Kidney (tissue), 14 donors: Measurements from ENCODE around the gene IMPA2. TPM values are rescaled to one million over a fixed set of nuclear protein-coding genes. Genes with fewer than 3 reads are reported as not detected.

ENCODE experiments used
- DNase-seq, 5 donors: peaks; one replicate each; pipeline ENCODE4 v3.0.0-alpha.2; 2013 to 2020
- FAIRE-seq: peaks from 2 replicates; lab custom pipeline; 2012; peaks lifted over from hg19 to GRCh38; lab: Jason Lieb, UNC
- H3K27ac ChIP-seq, 2 donors: one replicate each; pipeline ENCODE4 v1.7.0; 2013; ENCODE audit warnings: low read depth in 2 of 2, low read length in 2 of 2, inconsistent platforms in 1 of 2
- H3K27me3 ChIP-seq: one replicate; pipeline ENCODE4 v1.7.1; 2013; ENCODE audit warnings: low read length, inconsistent platforms; ENCODE audit not compliant: control insufficient read depth, insufficient read depth
- H3K36me3 ChIP-seq, 3 donors: one replicate each; pipeline versions ENCODE4 v1.7.0 to v1.7.1; 2013; ENCODE audit warnings: low read length in 3 of 3, control low read depth in 1 of 3, inconsistent platforms in 1 of 3; ENCODE audit not compliant: insufficient read depth in 3 of 3, control insufficient read depth in 2 of 3
- H3K4me1 ChIP-seq, 3 donors: one replicate each; pipeline versions ENCODE4 v1.7.0 to v1.7.1; 2013; ENCODE audit warnings: low read length in 3 of 3, inconsistent platforms in 1 of 3, low read depth in 1 of 3; ENCODE audit not compliant: control insufficient read depth in 2 of 3, insufficient read depth in 2 of 3
- H3K4me3 ChIP-seq, 3 donors: one replicate each; pipeline versions ENCODE4 v1.7.0 to v1.8.1; 2013; ENCODE audit warnings: low read length in 3 of 3, control low read depth in 1 of 3, inconsistent platforms in 1 of 3
- H3K9ac ChIP-seq, 3 donors: one replicate each; pipeline versions ENCODE4 v1.7.0 to v1.7.1; 2013; ENCODE audit warnings: low read length in 3 of 3, control low read depth in 1 of 3, inconsistent platforms in 1 of 3
- H3K9me3 ChIP-seq, 3 donors: one replicate each; pipeline versions ENCODE4 v1.7.0 to v1.7.1; 2013; ENCODE audit warnings: low read length in 3 of 3, control low read depth in 1 of 3, inconsistent platforms in 1 of 3; ENCODE audit not compliant: control insufficient read depth in 2 of 3, insufficient read depth in 1 of 3
- intact Hi-C: fragments of 100-400 bp; cut with DNase I; formaldehyde crosslinking; loops from one replicate; pipeline ENCODE4 v1.11.1; 2022
- polyA plus RNA-seq: library from polyadenylated mRNA; stranded (reverse); fragments of 350-450 nt; fragmentation: Illumina TruSeq; extraction: RNeasy Lipid Tissue Mini Kit (QIAGEN cat#74804); gene quantifications from one replicate; pipeline ENCODE4 v1.2.3, GENCODE V29; 2014; ENCODE audit warnings: low read depth, low replicate concordance; ENCODE audit not compliant: insufficient read depth
- total RNA-seq: library from RNA; stranded (reverse); fragmentation: NEBNext Ultra II Directional; extraction: Animal tissue kit (Norgen Biotek cat#: 25700); gene quantifications from one replicate; pipeline ENCODE4 v1.2.1, GENCODE V29; 2021
- TF ChIP-seq, protein P1 (sequence below): IDR thresholded peaks from 3 replicates; pipeline ENCODE4 v1.5.1; 2012; ENCODE audit warnings: mild to moderate bottlenecking, moderate library complexity, borderline replicate concordance; ENCODE audit not compliant: insufficient read depth; ENCODE audit errors: extremely low read depth
- donor health status: control.
- donor health status: control.
- donor health status: control.
- donor health status: control.
- donor health status: control.
- donor health status: DM: yes; HTN: yes; CAD: no.
- donor health status: Normal renal cell carcinoma (clear cell type).

The IMPA2 gene
- total and polyA plus RNA-seq, 2 donors from 2014 or later: 157 to 348 TPM

DNA sequence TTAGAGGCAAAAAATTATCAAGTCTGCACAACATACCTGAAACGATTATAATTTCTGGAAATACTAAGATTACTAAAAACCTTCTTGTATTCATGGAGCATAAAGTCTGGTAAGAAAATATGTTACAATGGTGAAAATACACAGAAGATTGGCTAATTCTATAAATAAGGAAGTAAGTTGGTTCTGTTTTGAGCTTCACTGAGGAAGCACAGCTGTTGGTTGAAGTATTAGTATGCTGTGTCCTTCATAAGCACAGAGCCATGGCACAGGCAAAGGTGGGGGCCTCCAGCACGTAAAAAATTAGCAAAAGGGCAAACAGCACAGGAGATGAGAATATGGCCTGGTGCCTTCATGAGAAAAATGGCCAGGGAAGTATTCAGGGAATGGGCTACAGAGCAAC lies 72.0 kb downstream of the IMPA2 start:
- H3K4me3 ChIP-seq: no peak overlapping the region
- H3K36me3 ChIP-seq: no peaks in the 10 kb centered on the region
- H3K27me3 ChIP-seq: no peaks in the 10 kb centered on the region
- TF ChIP-seq, protein P1, sequence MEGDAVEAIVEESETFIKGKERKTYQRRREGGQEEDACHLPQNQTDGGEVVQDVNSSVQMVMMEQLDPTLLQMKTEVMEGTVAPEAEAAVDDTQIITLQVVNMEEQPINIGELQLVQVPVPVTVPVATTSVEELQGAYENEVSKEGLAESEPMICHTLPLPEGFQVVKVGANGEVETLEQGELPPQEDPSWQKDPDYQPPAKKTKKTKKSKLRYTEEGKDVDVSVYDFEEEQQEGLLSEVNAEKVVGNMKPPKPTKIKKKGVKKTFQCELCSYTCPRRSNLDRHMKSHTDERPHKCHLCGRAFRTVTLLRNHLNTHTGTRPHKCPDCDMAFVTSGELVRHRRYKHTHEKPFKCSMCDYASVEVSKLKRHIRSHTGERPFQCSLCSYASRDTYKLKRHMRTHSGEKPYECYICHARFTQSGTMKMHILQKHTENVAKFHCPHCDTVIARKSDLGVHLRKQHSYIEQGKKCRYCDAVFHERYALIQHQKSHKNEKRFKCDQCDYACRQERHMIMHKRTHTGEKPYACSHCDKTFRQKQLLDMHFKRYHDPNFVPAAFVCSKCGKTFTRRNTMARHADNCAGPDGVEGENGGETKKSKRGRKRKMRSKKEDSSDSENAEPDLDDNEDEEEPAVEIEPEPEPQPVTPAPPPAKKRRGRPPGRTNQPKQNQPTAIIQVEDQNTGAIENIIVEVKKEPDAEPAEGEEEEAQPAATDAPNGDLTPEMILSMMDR: no peak
- H3K4me1 ChIP-seq: peaks cover 0 to 2% (median 0%) of the 10 kb centered on the region in 3 donors
- H3K9ac ChIP-seq: no peak overlapping the region
- DNase-seq: no peak
- intact Hi-C loops: no loop called here
- FAIRE-seq: no peak
- no peak overlapping the region for H3K27ac ChIP-seq
- H3K9me3 ChIP-seq: no peaks in the 10 kb centered on the region

DNA sequence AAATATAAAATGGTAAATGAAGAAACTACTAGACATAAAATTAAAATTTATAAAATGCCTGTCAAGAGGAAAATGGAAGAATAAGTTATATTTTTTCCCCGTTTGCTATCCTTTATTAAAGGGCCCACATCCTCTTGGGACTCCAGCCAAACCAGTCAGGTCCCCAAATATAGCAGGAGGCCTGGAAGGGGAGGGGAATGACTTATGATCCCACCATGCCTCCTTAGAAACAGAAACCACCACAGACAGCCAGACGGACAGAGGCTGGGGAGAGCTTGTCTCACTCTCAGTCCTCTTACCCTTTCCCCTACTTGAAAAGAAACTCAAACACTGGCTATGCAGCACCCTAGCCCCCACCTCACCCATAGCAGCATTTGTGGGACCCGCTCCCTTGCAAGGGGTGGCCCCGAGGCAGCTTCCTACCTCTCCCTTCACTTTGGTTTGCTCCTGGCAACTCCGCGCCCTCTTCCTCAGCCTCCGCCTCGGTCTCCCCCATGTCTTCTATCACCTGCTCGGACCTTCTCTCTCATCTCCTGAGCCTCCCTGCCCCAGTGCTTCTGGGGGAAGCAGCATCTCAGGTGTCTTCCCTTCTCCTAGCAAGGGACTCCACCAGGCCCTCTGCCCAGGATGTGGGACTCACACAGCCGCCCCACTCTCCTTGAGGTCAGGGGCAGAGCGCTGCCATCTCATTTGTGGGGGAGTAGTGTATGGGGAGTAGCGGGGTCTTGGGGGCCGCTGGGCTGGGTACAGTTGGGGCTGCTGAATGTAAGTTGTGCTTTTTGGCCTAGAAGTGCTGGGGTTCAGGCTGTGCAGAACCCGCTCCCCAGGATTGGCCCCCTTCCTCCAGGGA lies 75.0 kb downstream of the IMPA2 start:
- H3K4me1 ChIP-seq: no peaks in the 10 kb centered on the region
- no peak for DNase-seq
- H3K36me3 ChIP-seq: no peaks in the 10 kb centered on the region
- intact Hi-C loops: no loop called here
- no peaks in the 10 kb centered on the region for H3K27me3 ChIP-seq
- no peak overlapping the region for H3K27ac ChIP-seq
- FAIRE-seq: no peak
- no peaks in the 10 kb centered on the region for H3K9me3 ChIP-seq
- TF ChIP-seq, protein P1: no peak
- no peak overlapping the region for H3K9ac ChIP-seq
- no peak overlapping the region for H3K4me3 ChIP-seq

DNA sequence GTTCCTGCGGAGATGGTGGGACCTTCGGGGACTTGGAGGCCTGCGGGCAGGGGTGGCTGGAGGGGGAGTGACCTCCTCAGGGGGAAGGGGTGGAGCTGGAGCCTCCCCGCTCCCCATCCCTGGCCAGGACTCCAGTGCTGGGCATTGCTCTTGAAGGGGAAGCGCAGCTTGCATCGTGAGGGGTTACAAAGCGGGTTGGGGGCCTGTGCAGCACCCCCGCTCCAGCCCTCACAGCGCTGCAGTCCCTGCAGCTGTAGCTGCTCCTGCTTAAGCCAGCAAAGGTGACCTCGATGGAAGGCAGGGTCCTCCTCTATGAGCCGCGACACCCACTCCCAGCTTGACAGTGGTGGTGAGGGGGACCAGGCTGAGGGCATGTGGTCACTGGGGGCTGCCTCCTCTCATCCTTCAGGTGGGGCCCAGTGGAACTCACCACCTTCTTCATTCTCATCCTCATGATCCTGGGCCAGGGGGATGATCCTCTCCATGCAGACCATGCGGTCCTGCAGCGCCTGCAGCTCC lies 75.6 kb downstream of the IMPA2 start:
- Histone ChIP-seq H3K36me3 (no peaks in the 10 kb centered on the region), H3K9ac (no peak overlapping the region), H3K27ac (no peak overlapping the region), H3K4me1 (no peaks in the 10 kb centered on the region), H3K4me3 (no peak overlapping the region), H3K9me3 (no peaks in the 10 kb centered on the region), H3K27me3 (no peaks in the 10 kb centered on the region)
- DNase-seq (no peak), FAIRE-seq (no peak)
- TF ChIP-seq, protein P1: no peak
- intact Hi-C loops: no loop called here
